ENCODE measurements around the gene VAMP3.
A peak's percentile ranks its signal among the peaks of the same experiment; 100 is the strongest.
"Not testable (repeated sequence)": the region's sequence is repeated elsewhere in the genome, so short reads cannot be mapped to it uniquely, and the experiment has no call there.

Gene VAMP3

GRCh38 chr1:7769673-7770412 lies 1.3 kb upstream of the VAMP3 start:
- DNase-seq: no peak

DNA sequence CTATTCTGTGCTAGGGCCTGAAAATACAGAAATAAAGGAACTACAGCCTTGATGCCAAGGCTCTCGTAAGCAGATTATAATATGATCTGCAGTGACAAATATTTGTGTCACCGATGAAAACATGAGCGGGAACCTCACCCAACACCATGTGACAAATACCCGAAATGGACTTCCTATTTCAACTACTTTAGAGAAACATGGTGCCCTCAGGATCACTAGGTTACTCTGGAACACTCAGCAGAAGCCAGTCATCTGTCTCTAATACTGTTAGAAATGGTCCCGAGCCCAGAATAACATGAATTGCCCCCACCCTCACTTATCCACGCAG lies 463 bp upstream of the VAMP3 start:
- DNase-seq: peak; percentile 36

GRCh38 chr1:7771823-7772299 lies 765 bp downstream of the VAMP3 start:
- DNase-seq: no peak

- DNase-seq: no peak
Measured at GRCh38 chr1:7777591-7777990, 6.5 kb downstream of the VAMP3 start.

DNA sequence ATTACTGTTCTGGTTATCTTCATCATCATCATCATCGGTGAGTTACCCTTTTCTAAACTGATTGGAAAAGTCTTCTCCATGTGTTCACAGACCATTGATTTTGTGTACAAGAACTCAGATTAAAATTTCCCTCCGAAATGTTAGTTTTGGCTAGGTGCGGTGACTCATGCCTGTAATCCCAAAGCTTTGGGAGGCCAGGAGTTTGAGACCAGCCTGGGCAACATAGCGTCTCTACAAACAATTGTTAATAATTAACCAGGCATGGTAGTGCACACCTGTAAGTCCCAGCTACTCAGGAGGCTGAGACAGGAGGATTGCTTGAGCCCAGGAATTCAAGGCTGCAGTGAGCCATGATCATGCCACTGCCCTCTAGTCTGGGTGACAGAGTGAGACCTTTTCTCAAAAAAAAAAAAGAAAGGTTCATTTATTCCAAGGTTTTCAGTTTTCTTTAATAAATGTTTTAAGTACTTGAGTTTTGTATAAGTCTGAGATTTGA lies 7.1 kb downstream of the VAMP3 start:
- no peak for DNase-seq

- no peak for DNase-seq
Measured at GRCh38 chr1:7780976-7781375, 9.9 kb downstream of the VAMP3 start.

DNA sequence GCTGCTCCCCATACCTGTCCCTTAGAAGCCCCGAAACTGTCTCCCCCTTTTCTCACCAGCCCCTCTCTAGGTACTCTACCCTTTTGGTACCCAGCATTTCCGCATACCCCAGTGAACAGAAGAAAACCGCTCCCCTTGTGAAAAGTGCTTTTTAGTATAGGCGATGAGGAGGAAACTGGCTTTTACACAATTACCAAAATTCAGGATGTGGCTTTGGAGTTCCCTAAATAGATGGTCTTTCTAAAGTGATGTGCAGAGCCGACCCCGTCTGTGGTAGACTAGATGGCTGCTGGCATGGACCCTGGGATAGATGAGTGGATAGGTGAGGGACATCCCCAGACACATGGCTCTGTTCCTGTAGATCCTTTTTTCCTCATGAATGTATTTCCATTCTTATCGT lies 10.4 kb downstream of the VAMP3 start:
- peak; percentile 4 for DNase-seq

DNA sequence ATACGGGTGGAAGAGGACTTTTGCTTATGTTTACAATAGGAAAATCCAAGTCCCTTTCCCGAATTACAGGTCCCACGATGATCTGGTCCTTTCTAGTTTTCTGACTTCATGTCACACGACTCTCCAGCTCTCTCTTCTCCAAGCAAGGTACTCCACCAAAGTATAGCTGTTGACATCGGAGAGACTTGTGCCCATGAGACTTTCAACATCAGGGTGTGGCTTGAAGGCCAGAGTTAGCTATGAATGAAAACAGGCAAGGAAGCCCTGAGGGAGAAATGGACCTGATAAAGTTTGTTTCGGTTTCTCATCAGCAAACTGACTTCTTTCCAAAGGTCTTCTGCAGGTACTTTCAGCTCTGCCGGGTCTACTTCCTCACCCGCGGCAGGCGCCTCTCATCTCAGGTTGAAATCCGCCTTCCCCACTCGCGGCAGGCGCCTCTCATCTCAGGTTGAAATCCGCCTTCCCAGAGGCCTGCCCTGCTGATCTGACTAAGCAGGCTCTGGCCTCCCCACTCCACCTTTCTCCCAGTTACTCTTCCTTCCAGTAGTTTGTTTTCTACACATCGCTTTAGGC lies 10.9 kb downstream of the VAMP3 start:
- DNase-seq: peak; percentile 26

DNA sequence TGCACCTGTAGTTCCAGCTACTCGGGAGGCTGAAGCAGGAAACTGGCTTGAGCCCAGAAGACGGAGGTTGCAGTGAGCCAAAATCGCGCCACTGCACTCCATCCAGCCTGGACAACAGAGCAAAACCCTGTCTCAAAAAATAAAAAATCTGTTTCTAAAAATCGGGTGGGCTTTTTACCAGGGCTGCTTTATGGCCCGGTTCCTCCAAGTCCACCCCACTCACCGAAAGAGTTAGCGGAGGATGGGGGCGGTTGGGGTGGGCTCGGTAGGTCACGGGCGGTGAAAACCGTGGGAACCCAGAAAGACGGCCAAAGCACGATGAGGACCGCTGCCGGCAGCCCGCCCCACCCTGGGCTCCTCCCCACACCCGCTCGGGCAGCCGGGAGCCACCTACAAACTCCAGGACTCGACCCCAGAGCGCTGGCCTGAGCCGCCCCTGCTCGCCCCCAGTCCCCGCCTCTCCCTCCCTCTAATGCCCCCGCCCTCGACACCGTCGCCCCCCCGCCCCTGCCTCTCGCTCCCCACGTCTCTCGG lies 12.1 kb downstream of the VAMP3 start:
- DNase-seq: no peak

DNA sequence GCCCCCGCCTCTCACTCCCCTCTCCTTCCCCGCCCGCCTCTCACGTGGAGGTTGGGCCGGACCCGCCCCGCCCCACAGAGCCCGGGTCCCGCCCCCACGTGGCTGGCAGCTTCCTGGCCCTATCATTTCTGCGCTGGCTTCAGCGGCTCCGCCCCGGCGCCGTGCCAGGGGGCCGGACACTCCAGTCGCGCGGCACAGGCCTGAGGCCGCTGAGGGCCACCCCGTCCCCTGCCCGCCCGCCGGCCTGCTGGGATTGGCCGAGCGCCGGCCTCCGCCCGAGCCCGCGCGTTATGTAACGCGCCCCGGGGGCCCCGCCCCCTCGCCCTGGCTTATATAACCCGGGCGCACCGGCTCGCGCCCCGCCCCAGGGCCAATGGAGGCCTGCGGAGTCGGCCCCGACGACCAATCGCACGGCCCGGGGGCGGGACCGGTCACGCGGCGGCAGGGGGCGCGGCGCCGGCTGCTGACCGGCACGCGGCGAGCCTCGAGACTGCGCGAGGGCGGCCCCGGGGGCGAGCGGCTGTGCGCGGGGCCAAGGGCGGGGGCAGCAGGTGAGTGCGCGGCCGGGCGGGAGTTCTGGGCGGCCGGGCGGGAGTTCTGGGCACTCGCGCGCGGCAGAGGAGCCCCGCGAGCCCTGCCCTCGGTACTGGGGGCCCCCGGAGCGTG lies 12.9 kb downstream of the VAMP3 start, which contains the start of gene PER3:
Gene PER3 (plus strand): TSS at position 466 of the 666 bp plus-strand sequence. CDS start 587 bp downstream, outside the sequence.
- peak; percentile 93 for DNase-seq

GRCh38 chr1:7784492-7785071 lies 13.5 kb downstream of the VAMP3 start:
- DNase-seq: no peak

DNA sequence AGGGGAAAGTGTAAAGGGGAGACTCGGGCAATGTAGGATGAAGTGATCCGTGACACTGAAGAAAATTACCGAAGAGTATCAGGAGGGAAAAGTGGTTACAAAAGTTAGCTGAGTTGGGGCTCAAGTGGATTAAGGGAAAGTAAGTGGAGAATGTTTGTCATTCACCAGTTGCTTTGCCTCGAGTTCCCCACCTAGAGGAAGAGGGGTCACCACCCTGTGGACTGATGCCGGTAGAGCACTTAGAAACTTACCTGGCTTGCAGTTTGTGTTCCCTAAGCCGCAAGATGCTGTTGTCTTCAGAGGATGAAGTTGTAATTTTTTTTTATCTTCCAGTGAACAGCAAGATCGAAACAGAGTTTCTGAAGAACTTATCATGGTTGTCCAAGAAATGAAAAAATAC lies 14.0 kb downstream of the VAMP3 start:
- DNase-seq: no peak

GRCh38 chr1:7786795-7787194 lies 15.7 kb downstream of the VAMP3 start:
- no peak for DNase-seq

DNA sequence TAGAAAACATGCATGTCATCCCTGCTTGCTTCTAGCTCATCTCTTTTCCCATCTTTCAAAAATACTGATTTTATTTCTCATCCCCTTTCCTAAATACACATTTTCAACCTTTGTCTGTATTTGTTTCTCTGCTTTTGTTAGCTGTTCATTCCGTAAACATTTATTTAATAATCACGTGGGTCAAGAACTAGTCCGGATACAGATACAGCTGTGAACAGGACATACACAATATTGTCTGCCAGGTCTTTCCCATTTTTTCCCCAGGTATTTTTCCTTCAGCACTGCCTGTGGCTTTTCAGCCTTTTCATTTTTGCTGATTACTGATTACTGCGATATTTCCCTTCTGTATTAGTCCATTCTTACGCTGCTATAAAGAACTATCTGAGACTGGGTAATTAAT lies 18.7 kb downstream of the VAMP3 start:
- DNase-seq: no peak

DNA sequence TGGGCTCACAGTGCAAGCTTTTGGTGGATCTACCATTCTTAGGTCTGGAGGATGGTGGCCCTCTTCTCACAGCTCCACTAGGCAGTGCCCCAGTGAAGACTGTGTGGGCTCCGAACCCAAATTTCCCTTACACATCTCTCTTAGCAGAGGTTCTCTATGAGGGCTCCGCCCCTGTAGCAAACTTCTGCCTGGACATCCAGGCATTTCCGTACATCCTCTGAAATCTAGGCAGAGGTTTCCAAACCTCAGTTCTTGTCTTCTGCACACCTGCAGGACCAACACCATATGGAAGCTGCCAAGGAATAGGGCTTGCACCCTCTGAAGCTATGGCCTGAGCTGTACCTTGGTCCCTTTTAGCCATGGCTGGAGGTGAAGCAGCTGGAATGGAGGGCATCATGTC lies 19.9 kb downstream of the VAMP3 start:
- DNase-seq: not testable (repeated sequence)

- no peak for DNase-seq
Measured at GRCh38 chr1:7795406-7795805, 24.3 kb downstream of the VAMP3 start.

DNA sequence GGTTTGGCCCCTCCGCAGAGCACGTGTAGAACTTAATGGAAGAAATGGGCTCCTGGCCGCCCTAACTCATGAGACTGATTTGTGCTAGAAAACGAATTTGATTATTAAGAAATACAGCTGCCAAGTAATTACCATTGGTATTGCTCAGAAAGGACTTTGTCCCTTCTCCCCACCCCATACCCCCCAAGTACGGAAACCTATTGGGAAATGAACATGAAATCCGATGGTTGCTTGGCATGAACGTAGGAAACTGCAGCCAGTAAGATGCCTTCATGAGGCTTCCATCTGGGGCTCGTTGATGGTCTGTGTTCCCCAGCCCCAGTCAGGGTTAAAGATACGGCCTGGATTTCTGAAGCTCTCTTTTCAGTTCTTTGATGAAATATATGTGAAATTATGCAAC lies 34.4 kb downstream of the VAMP3 start:
- DNase-seq: no peak

GRCh38 chr1:7808253-7808844 lies 37.3 kb downstream of the VAMP3 start:
- DNase-seq: peak; percentile 33

- DNase-seq: no peak
Measured at GRCh38 chr1:7809742-7810141, 38.6 kb downstream of the VAMP3 start.

DNA sequence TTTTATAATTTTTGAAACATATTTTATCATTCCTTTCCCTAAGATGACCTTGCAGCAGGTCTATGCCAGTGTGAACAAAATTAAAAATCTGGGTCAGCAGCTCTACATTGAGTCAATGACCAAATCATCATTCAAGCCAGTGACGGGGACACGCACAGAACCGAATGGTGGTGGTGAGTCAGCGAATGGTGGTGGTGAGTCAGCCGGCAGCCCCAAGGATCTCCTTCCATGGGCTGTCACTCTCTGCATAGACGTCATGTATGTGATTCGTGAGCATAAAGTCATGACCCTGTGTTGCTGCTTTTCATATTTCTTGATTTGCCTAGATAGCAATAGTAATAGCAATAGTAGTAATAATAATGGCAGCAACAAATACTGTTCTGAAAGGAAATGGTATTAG lies 39.3 kb downstream of the VAMP3 start:
- DNase-seq: no peak

DNA sequence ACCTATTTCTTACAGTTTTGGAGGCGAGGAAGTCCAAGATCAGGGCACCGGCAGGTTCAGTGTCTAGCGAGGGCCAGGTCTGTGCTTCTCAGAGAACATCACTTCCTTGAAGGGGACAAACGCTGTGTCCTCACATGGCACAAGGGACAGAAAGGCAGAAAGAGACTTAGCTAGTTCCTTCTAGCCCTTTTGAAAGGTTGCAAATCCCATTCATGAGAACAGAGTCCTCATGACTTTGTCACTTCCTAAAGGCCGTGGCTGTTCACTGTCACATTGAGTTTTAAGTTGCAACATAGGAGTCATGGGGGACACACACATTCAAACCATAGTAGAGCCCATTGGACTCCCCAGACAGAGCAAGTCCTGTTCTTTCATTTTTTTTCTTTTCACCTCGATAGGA lies 40.4 kb downstream of the VAMP3 start:
- DNase-seq: no peak

DNA sequence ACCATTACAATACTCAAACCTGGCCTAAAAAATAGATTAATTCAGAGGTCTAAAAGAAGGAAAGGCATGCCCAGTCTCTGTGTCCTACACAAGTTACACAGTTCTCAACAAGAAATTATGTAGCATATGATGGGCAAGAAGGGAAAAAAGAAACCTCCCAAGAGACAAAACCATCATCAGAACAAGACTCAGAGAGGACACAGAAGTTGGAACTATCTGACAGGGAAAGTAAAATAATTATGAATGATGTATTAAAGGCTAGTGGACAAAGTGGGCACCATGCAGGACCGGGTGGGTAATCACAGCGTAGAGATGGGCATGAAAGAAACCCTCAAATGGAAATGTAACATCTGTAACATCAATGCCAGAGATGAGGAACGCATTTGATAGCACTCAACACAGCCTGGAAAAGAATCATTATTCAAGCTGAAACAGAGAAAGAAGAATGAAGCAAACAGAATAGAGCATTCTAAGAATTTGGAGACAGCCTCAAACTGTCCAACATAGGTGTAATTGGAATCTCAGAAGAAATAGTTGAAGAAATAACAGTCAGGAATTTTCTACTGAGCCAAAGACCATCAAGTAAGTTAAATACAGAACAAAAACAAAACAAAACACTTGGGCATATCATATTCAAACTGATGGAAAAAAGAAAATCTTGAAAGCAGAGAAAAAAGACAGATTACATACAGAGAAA lies 42.7 kb downstream of the VAMP3 start:
- no peak for DNase-seq

Measured in CD4-positive, alpha-beta T cell treated with Interleukin-21 for 1 hour (primary cell).